MM.1S (cell line): ENCODE measurements around the gene LAX1.

Source experiments
- DNase-seq: peaks from one replicate; pipeline ENCODE4 v3.0.0-alpha.2; 2015
- H2AFZ ChIP-seq: fragments of 300-600 bp; sonication (generic); 2 replicates; pipeline ENCODE4 v1.6.0; 2016; ENCODE audit warnings: antibody characterized with exemption, low read length
- H3F3A ChIP-seq: fragments of 300-600 bp; sonication (generic); 2 replicates; pipeline ENCODE4 v1.6.1; 2016; ENCODE audit warnings: mild to moderate bottlenecking, antibody characterized with exemption, low read length, moderate library complexity, mixed read lengths; ENCODE audit not compliant: insufficient read depth
- H3K27ac ChIP-seq: fragments of 300-600 bp; sonication (generic); 2 replicates; pipeline ENCODE4 v1.5.1; 2016; ENCODE audit warnings: mild to moderate bottlenecking, low read length
- H3K27me3 ChIP-seq: fragments of 300-600 bp; sonication (generic); replicated peaks from 2 replicates; pipeline ENCODE4 v1.6.0; 2016; ENCODE audit warnings: low read length; ENCODE audit not compliant: insufficient read depth
- H3K36me3 ChIP-seq: fragments of 300-600 bp; sonication (generic); replicated peaks from 2 replicates; pipeline ENCODE4 v1.6.1; 2016; ENCODE audit warnings: mild to moderate bottlenecking, low read length, mixed read lengths; ENCODE audit not compliant: insufficient read depth
- H3K4me1 ChIP-seq: fragments of 300-600 bp; sonication (generic); 2 replicates; pipeline ENCODE4 v1.6.1; 2016; ENCODE audit warnings: low read length, mixed read lengths
- H3K4me2 ChIP-seq: fragments of 300-600 bp; sonication (generic); 2 replicates; pipeline ENCODE4 v1.6.0; 2016; ENCODE audit warnings: low read depth, low read length
- H3K4me3 ChIP-seq: fragments of 300-600 bp; sonication (generic); 2 replicates; pipeline ENCODE4 v1.5.1; 2016; ENCODE audit warnings: low read length, mixed read lengths
- H3K79me2 ChIP-seq: fragments of 300-600 bp; sonication (generic); 2 replicates; pipeline ENCODE4 v1.6.1; 2016; ENCODE audit warnings: mixed run types, low read length, mixed read lengths
- H3K9ac ChIP-seq: fragments of 300-600 bp; sonication (generic); 2 replicates; pipeline ENCODE4 v1.6.1; 2016; ENCODE audit warnings: low read length, mixed read lengths
- H3K9me2 ChIP-seq: fragments of 300-600 bp; sonication (generic); replicated peaks from 2 replicates; pipeline ENCODE4 v1.6.1; 2016; ENCODE audit warnings: mild to moderate bottlenecking, low read length, mixed read lengths; ENCODE audit not compliant: insufficient read depth
- H3K9me3 ChIP-seq: fragments of 300-600 bp; sonication (generic); replicated peaks from 2 replicates; pipeline ENCODE4 v1.6.1; 2016; ENCODE audit warnings: mild to moderate bottlenecking, low read length, mixed read lengths; ENCODE audit not compliant: insufficient read depth
- H4K20me1 ChIP-seq: fragments of 300-600 bp; sonication (generic); 2 replicates; pipeline ENCODE4 v1.6.1; 2016; ENCODE audit warnings: mild to moderate bottlenecking, low read length, moderate library complexity, mixed read lengths; ENCODE audit not compliant: insufficient read depth
- CTCF ChIP-seq: fragments of 300-600 bp; sonication (generic); IDR thresholded peaks from 2 replicates; pipeline ENCODE4 v1.5.1; 2016; ENCODE audit warnings: antibody characterized with exemption, low read length, mixed read lengths
- EZH2 ChIP-seq: fragments of 300-600 bp; sonication (generic); optimal IDR thresholded peaks from 2 replicates; pipeline ENCODE3; 2017; ENCODE audit warnings: low read depth, mild to moderate bottlenecking, antibody characterized with exemption, low read length, mixed read lengths
- EZH2phosphoT487 ChIP-seq: fragments of 300-600 bp; sonication (generic); IDR thresholded peaks from 2 replicates; pipeline ENCODE4 v1.6.1; 2018; ENCODE audit warnings: antibody characterized with exemption, low read length

LAX1 gene

GRCh38 chr1:203823306-203823705 is 58.3 kb downstream of the LAX1 start:
- H3K27me3 ChIP-seq = no peaks in the 10 kb centered on the region
- H4K20me1 ChIP-seq = no peaks in the 10 kb centered on the region
- no peak for DNase-seq
- H3K4me3 ChIP-seq = no peak overlapping the region
- H3K4me2 ChIP-seq = no peak overlapping the region
- no peak overlapping the region for H2AFZ ChIP-seq
- peaks cover 85% of the 10 kb centered on the region for H3K79me2 ChIP-seq
- no peak overlapping the region for H3K9ac ChIP-seq
- H3K4me1 ChIP-seq = peaks cover 8% of the 10 kb centered on the region
- H3K36me3 ChIP-seq = peaks cover 23% of the 10 kb centered on the region
- no peak for TF ChIP-seq CTCF
- TF ChIP-seq EZH2 = no peak
- TF ChIP-seq EZH2phosphoT487 = no peak
- H3K27ac ChIP-seq = no peak overlapping the region
- no peaks in the 10 kb centered on the region for H3K9me3 ChIP-seq
- H3K9me2 ChIP-seq = no peaks in the 10 kb centered on the region
- H3F3A ChIP-seq = peaks cover 4% of the 10 kb centered on the region
